ENCODE data around the gene UBB.
"Not testable (repeated sequence)": the region's sequence is repeated elsewhere in the genome, so short reads cannot be mapped to it uniquely, and the experiment has no call there.

Gene UBB

DNA sequence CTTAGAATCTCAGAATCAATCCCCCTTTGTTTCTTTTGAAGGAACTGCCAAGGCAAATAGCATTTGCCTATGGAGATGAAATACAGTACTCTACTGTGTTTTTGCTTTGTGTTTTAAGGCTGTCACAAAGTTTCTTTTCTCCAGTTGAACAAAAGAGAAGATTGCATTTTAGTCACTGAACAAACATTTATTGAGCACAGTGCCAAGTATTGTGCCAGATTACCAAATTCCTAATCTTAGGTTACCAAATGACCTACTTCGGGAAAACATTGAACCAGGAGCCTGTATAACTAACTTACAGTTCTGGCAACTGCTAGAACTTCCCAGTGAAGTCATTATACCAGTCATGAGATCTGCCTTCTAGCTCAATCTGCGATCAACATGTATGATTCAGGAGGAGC lies 3.0 kb upstream of the UBB start:
- DNase-seq: no peak

DNA sequence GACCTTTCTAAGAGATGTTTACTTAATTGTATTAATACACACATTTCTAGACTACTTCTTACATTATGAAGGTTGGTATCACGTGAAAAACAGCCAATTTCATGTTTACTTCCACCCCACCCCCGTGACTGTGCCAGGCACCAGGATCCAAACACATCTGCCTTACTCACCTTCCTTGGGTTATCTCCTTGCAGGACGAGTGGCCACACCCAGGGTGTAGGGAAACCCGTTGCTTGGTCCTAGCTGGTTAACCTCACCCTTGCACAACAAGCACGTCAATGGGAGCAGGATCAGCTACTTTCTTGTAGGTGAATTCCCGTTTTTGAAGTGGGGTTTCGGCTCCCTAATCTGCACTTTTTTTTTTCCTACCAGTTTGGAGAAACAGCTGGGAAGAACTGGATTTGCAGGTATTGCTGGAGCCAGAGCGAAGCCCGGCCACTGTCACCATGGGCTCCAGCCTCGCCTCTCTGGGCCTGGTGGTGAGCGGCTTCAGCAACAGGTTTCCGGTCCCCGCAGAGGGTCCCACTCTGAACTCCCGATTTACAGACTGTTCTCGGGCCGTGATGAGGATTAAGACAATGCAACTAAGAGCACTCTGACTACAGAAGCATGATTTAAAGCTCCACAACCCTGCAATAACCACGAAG lies 2.1 kb upstream of the UBB start:
- no peak for DNase-seq

DNA sequence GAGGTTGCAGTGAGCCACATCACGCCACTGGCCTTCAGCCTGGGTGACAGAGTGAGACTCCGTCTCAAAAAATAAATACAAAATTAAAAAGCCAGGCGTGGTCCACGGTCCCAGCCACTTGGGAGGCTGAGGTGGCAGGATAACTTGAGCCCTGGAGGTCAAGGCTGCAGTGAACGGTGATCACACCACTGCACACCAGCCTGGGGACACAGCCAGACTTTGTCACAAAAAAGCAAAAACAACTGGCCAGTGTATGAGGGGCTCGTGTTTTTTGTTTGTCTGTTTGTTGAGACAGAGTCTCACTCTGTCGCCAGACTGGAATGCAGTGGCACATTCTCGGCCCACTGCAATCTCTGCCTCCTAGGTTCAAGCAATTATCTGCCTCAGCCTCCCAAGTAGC lies 1.2 kb upstream of the UBB start:
- no peak for DNase-seq

DNA sequence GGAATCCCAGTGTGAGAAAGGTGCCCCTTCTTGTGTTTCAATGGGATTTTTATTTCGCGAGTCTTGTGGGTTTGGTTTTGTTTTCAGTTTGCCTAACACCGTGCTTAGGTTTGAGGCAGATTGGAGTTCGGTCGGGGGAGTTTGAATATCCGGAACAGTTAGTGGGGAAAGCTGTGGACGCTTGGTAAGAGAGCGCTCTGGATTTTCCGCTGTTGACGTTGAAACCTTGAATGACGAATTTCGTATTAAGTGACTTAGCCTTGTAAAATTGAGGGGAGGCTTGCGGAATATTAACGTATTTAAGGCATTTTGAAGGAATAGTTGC lies 567 bp downstream of the UBB start:
- DNase-seq: no peak

DNA sequence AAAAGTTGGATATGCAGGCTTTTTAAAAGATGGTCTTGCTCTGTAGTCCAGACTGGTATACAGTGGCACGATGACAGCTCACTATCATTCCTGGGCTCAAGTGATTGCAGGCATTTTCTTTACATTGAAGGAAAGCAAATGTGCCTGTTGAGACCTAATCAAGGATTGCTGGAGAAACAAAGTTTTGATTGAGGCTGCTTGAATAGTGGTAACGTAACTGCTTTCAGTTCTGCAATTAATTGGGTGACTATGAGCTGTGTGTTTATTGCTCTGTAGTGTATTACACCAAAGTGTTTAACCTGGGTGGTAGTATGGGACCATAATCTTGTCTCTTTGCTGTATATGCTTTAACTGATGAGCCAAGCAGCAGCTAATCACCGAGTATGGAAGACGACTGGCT lies 2.3 kb downstream of the UBB start:
- DNase-seq: no peak

DNA sequence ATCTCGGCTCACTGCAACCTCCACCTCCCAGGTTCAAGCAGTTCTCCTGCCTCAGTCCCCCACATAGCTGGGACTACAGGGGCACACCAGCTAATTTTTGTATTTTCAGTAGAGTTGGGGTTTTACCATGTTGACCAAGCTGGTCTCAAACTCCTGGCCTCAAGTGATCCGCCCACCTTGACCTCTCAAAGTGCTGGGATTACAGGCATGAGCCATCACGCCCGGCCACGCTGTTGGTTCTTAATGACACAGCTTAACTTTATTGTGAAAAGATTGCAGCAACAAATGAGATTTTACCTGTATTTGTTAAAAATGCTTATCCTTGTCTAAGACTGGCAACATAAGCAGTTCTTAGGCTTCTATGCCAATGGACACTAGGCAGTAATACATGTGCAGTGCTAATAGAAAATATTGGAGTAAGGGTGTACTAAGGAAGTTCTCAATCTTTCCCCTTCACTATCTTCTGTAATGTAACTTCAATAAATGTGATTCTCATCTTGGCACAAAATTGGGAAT lies 2.9 kb downstream of the UBB start:
- no peak for DNase-seq

DNA sequence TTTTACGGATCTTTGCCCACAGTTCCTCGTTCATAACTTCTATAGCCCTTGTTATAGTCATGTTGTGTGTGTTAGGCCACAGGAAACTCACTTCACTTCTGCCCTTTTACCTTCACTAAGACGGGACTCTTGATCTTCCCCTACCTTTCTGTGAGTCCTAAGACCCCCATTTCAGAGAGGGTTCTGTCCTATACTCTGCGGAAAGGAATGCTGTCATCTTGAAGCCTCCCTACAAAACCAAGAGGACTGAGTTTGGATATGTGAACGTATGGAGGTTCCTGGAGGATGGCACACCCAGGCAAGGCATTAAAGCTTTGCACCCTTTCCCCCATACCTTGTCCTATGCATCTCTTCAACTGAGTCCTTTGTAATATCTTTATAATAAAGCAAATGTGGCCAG lies 3.7 kb downstream of the UBB start:
- no peak for DNase-seq

DNA sequence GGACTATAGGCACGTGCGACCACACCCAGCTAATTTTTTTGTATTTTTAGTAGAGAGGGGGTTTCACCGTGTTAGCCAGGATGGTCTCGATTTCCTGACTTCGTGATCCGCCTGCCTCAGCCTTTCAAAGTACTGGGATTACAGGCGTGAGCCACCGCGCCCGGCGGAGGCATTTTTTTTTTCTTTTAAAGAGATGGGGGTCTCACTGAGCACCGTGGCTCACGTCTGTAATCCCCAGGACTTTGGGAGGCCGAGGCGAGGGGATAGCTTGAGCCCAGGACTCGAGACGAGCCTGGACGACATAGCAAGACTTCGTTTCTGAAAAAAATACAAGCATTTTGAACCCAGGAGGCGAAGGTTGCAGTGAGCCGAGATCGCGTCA lies 5.2 kb downstream of the UBB start:
- not testable (repeated sequence) for DNase-seq

DNA sequence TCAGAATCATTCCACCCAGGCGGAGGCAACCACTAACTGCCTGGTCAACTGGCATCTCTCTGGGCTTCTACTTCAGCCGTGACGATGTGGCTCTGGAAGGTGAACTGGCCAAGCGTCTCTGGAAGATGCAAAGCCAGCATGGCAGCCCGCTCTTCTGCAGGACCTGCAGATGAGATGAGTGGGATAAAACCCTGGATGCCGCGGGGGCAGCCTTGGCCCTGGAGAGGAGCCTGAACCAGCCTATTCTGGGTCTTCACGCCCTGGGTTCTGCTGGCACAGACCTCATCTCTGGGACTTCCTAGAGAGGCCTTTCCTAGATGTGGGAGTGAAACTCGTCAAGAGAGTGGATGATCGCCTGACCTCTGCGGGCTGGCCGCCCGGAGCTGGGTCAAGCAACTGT lies 10.6 kb downstream of the UBB start:
- no peak for DNase-seq

DNA sequence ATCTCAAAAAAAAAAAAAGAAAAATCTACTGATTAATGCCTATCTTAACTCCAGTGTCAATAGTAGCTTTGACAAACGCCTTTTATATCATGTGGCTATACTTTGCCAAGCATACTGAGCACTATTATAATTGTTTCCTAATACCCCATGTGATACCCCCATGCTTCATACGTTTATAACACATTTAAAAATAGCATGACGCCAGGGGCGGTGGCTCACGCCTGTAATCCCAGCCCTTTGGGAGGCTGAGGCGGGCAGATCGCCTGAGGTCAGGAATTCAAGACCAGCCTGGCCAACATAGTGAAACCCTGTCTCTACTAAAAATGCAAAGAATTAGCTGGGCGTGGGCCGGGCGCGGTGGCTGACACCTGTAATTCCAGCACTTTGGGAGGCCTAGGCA lies 11.6 kb downstream of the UBB start:
- not testable (repeated sequence) for DNase-seq

DNA sequence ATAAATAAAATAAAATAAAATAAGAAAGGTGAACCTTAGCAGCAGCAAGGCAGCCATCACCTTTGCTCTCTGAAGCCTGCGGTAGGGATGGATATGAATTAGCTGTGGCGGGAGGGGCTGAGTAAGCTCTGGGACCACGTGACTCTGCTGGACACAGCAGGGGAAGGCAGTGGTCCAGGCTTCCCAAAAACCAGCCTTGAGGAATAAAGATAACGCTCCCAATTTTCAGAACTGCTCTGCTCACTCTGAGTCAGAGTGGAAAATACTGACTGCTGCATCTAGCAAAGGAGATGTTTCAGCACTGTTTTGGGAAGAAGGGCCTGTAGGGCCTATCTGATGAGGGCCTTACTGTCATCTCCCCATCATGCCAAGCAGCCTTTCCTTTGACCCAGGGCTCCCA lies 15.0 kb downstream of the UBB start:
- DNase-seq: not testable (repeated sequence)

DNA sequence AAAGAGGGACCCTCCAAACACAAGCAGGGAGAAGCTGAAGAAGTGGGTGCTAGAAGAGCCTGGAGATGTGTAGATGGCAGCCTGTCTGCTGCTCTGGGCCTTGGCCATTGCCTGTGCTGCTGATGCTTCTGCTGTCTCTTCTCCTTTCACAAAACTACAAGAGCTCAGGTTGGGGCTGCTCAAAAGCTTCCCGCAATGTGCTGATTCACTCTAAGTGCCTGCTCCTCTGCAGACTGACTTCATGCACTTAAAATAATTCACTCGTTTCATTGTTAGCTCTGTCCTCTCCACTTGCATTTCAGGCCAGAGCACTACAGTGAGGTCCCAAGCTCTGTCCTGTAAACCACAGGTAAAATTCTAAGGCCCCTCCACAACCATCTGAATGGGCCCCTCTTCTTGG lies 15.8 kb downstream of the UBB start:
- DNase-seq: not testable (repeated sequence)

DNA sequence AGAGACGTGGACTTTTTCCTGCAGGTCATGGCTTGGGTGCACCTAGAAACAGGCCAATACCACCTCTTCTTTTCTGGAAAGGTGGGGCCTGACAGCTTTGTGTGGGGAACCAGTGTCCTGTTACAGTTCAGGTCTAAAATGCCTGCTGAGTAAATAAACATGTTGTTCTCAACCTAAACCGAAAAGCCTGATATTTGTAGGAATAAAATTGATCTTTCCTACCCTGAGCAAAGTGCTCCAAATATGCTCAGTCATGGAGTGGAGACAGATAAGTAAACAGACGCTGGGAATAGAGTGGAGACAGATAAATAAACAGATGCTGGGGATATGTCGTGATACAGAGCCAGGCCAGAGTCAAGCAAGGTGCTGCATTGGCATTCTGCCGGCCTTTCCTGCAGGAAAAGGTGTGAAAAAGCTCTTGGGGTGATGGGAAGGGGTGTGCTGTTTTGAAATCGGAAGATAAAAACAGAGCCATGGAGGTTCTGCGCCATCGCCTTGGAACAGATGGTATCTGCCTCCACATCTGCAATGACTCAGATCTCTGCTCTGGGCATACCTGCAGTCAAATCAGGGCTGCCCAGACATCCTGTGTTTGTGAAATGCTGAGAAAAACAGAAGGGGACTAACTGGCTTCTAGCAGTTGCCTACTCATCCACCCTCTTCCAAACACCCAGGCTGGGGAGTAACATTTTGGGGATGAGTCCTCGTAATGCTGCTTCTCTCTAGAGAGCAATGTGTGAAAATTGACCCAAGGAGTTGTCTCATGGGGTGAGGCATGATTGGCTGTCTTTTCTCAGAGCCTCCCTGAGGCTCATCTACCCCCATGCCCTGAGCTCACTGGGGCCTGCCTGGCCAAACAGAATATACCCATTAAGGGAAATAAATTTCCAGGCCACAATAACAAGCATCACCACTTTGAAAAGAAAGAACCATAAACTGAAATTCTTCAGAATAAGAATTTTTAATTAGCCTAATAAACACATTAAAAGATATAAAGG lies 17.7 kb downstream of the UBB start:
- peak; percentile 77 for DNase-seq

DNA sequence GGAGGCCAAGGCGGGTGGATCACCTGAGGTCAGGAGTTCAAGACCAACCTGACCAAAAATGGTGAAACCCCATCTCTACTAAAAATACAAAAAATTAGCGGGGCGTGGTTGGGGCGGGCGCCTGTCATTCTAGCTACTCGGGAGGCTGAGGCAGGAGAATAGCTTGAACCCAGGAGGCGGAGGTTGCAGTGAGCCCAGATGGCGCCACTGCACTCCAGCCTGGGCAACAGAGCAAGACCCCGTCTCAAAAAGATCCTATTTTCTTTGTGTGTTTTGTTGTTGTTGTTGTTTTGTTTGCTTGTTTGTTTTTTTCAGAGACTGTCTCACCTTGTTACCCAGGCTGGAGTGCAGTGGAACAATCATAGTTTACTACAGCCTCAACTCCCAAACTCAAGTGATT lies 23.0 kb downstream of the UBB start:
- not testable (repeated sequence) for DNase-seq

DNA sequence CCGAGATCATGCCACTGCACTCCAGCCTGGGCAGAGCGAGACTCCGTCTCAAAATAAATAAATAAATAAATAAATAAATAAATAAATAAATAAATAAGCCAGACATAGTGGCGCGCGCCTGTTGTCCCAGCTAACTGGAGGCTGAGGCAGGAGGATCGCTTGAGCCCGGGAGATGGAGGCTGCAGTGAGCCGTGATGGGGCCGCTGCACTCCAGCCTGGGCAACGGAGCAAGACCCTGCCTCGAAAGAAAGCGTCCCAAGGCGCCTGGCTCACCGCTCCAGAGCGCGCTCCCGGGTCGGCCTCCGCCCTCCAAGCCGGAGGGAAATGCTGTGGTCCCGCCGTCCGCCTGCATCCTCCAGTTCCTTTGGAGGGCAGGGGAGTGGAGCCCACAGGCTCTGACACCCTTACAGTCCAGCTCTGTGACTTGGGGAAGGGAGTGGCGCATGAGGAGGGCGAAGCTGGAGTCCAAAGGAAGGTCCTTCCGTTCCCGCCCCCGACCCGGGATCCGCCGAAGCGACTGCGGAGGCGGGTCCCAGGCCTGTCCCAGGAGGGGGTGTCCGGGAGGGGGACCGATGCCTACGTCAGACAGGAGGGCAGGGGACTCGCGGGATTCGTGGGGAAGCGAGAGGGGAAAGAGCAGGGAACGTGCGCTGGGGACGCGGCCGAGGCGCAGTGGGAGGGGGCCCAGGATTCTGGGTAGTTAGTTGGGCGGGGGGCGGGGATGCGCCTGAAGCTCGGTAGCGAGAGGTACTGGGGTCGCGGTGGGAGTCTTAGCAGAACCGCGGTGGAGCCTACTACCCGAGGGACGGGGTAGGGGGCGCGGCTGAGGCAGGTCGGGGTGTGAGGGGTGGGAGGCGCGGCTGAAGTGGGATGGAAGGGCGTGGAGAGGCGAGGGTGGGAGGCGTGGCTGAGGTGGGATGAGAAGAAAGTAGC lies 26.1 kb downstream of the UBB start:
- DNase-seq: no peak

DNA sequence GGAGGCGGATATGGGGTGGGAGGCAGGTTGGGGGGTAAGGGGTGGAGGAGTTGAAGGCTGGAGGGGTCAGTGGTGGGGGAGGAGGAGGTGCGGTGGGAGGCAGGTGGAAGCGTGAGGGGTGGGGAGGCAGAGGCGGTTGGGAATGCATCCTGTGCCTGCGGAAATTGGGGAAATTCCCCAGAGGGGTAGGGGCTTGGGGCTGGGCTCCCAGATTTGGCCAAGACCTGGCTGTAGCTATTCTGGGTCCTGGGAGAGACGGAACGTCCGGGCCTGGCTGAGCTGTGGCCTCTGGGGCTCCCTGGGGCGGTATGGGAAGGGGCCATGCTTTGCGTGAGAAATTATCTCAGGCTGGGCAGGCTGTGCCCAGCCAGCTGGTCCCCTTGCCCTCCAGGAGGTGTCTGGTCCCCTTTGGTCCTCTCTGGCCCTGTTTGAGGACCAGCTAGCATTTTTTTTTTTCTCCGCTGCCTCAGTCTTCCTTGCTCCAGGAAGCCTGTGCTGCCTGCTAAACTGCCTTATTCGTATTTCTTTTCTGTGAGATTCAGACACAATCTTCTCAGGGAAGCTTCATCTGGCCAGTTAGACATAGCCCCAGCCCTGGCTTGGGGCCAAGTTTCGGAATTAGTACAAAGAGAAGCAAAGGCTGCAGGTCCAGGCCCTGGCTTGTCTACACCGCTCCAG lies 27.2 kb downstream of the UBB start:
- DNase-seq: peak; percentile 19

DNA sequence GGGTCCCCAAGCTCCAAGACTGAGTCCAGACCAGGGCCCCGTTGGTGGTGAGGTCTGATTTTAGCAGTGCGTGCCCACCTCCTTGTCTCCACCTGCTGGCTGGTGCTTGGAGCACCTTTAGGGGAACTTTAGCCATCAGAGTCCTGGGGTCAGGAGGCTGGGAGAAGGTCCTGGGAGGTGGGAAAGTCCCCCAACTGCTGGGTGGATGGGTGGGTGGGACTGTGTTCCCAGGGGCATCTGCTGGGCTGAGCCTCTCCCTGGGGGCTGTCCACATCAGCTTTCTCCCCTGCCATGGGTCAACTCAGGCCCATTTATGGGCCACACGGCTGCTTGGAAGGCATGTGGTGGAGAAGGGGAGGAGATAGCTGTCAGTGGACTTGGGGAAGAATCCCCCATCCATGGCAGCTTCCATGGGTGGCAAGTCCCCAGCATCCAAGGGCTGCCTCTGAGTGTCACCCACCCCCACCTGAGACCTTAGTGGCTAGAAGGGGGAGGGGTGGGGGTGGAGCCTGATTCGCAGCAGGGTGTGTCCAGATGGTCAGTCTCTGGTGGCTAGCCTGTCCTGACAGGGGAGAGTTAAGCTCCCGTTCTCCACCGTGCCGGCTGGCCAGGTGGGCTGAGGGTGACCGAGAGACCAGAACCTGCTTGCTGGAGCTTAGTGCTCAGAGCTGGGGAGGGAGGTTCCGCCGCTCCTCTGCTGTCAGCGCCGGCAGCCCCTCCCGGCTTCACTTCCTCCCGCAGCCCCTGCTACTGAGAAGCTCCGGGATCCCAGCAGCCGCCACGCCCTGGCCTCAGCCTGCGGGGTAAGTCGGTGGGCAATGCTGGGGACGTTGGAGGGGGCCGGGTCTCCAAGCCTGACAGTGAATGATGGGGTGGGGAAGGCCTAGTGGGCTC lies 34.4 kb downstream of the UBB start, which contains the start of gene TRPV2:
TRPV2 (plus strand) TSS at position 541 of the 894 bp plus-strand sequence. CDS start 2,098 bp downstream, outside the sequence.
- peak; percentile 64 for DNase-seq

DNA sequence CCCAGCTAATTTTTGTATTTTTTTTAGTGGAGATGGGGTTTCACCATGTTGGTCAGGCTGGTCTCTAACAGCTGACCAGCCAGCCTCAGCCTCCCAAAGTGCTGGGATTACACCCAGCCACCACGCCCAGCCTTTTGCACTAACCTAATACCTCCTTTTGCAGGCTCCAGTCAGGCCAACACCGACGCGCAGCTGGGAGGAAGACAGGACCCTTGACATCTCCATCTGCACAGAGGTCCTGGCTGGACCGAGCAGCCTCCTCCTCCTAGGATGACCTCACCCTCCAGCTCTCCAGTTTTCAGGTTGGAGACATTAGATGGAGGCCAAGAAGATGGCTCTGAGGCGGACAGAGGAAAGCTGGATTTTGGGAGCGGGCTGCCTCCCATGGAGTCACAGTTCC lies 36.5 kb downstream of the UBB start:
- DNase-seq: no peak

DNA sequence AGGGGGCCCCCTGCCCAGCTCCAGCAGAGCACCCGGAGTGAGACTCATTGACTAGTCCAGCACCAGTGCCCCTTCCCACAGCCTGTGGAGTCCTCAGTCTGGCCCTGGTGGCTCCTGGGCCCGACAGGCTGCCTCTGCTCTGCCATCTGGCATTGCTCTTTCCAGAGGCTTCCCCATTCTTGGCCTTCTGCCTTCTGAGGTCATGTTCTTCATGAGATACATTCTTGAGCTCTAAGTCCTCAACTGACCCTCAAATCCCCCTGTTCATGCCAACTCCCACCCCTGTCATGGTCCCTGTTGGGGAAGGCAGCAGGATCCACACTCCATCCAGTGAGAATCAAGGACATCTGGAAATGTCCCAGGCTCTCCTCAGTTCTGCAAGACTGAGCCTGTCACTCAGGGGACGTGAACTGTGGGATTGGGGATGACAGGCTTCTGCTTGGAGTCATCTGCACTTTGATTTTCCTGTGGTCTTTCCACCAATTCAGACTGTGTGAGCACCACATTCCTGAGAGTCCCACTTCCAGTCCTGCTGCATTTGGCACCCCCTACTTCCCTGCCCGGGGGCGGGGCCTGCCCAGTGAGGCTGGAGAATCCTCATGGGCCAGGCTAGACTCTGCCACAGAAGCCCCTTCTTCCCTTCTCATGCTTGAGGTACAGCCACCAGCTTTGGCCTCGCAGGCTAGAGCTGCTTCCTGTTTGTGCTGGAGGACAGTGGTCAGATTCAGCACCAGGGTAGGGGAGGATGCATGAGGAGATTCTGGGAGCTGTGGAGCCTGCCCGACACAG lies 37.2 kb downstream of the UBB start:
- no peak for DNase-seq

DNA sequence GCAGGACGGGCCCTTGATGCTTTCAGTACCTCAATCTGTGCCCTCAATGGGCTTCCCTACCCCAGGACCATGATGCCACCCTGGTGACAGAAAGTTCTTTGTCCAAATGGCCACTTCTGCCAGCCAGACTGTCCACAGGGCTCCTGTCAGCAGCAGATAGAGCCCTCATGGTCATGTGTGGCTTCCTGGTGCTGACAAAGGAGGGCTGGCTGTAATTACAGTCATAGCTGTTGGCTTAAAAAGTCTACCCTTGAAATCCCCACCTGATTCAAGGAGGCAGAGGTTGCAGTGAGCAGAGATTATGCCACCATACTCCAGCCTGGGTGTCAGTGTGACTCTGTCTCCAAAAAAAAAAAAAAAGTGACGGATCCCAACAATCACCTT lies 37.8 kb downstream of the UBB start:
- DNase-seq: peak; percentile 57
